Osteoblast (primary cell): ENCODE data around the gene PTH1R. TPM values are rescaled to one million over a fixed set of nuclear protein-coding genes. Genes with fewer than 3 reads are reported as not detected.

Source experiments
- DNase-seq: peaks from one replicate; pipeline ENCODE4 v3.0.0; 2011; ENCODE audit warnings: low spot score, mixed read lengths; ENCODE audit not compliant: insufficient read length; ENCODE audit errors: missing footprints
- H2AFZ ChIP-seq: 2 replicates; pipeline ENCODE4 v1.6.0; 2011; ENCODE audit warnings: mild to moderate bottlenecking, low read length
- H3K27ac ChIP-seq: 2 replicates; pipeline ENCODE4 v1.5.1; 2011; ENCODE audit warnings: mild to moderate bottlenecking, low read depth, low read length, moderate library complexity
- H3K27me3 ChIP-seq: 2 replicates; pipeline ENCODE4 v1.6.0; 2012; ENCODE audit warnings: mild to moderate bottlenecking, control low read depth, inconsistent platforms, low read length, moderate library complexity; ENCODE audit not compliant: insufficient read depth
- H3K36me3 ChIP-seq: 2 replicates; pipeline ENCODE4 v1.5.1; 2011; ENCODE audit warnings: mild to moderate bottlenecking, low read length, control low read depth, moderate library complexity; ENCODE audit not compliant: insufficient read depth
- H3K4me1 ChIP-seq: 2 replicates; pipeline ENCODE4 v1.5.1; 2011; ENCODE audit warnings: mild to moderate bottlenecking, low read length, control low read depth, moderate library complexity; ENCODE audit not compliant: insufficient read depth
- H3K4me2 ChIP-seq: 2 replicates; pipeline ENCODE4 v1.6.0; 2011; ENCODE audit warnings: mild to moderate bottlenecking, low read length; ENCODE audit not compliant: insufficient read depth
- H3K4me3 ChIP-seq: fragments of 200-600 bp; sonication (generic); 3 replicates; pipeline ENCODE4 v1.5.1; 2012; ENCODE audit warnings: mild to moderate bottlenecking, low read length, inconsistent platforms; ENCODE audit not compliant: insufficient read depth
- H3K79me2 ChIP-seq: 2 replicates; pipeline ENCODE4 v1.6.0; 2012; ENCODE audit warnings: mild to moderate bottlenecking, low read length, control low read depth, inconsistent platforms; ENCODE audit not compliant: insufficient read depth
- H3K9me3 ChIP-seq: 2 replicates; pipeline ENCODE4 v1.5.1; 2011; ENCODE audit warnings: low read depth, low read length, control low read depth
- H4K20me1 ChIP-seq: 2 replicates; pipeline ENCODE4 v1.6.0; 2012; ENCODE audit warnings: mild to moderate bottlenecking, low read length, control low read depth; ENCODE audit not compliant: insufficient read depth
- CTCF ChIP-seq: IDR thresholded peaks from 2 replicates; pipeline ENCODE4 v1.5.1; 2011; ENCODE audit warnings: mild to moderate bottlenecking, low read depth, low read length, moderate library complexity; ENCODE audit errors: extremely low read depth
- total RNA-seq: library from RNA; depleted of rRNA; stranded (reverse); fragments of >200 nt; gene quantifications from 2 replicates; pipeline ENCODE4 v1.2.3, GENCODE V29; 2012

PTH1R gene
- total RNA-seq, 1 donor, result 0.36 TPM

DNA sequence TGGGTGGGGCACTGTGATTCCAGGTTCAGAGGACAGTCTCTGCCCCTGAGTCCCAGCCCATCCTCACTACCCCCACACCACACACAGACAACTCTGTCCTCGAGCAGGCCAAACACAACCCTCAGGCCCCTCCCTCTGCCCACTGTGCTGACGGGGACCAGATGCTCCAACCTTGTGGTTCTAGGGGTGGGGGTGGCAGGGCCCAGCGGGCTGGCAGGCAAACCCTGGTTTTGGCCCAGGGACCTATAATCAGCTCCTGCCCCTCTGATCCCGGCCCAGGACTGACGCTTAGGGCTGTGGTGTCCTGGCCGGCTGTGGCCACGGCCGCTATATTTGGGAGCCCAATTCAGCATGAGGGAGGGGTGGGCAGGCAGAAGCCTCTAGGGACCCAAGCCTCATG lies 9.2 kb upstream of the PTH1R start:
- Histone ChIP-seq H3K27ac (no peak overlapping the region), H3K4me1 (peaks cover 6% of the 10 kb centered on the region), H3K27me3 (peaks cover 27% of the 10 kb centered on the region), H3K4me2 (no peak overlapping the region), H4K20me1 (no peaks in the 10 kb centered on the region), H3K79me2 (no peaks in the 10 kb centered on the region), H2AFZ (no peak overlapping the region), H3K4me3 (no peak overlapping the region), H3K9me3 (no peaks in the 10 kb centered on the region), H3K36me3 (no peaks in the 10 kb centered on the region)
- DNase-seq, result no peak
- TF ChIP-seq CTCF, result no peak

- Histone ChIP-seq H3K27ac (no peak overlapping the region), H3K4me3 (no peak overlapping the region), H3K79me2 (no peaks in the 10 kb centered on the region), H3K36me3 (no peaks in the 10 kb centered on the region), H3K27me3 (peaks cover 27% of the 10 kb centered on the region), H4K20me1 (no peaks in the 10 kb centered on the region), H3K9me3 (no peaks in the 10 kb centered on the region), H2AFZ (no peak overlapping the region), H3K4me2 (no peak overlapping the region), H3K4me1 (peaks cover 6% of the 10 kb centered on the region)
- no peak for DNase-seq
- no peak for TF ChIP-seq CTCF
Measured at GRCh38 chr3:46868948-46869347, 8.6 kb upstream of the PTH1R start.

DNA sequence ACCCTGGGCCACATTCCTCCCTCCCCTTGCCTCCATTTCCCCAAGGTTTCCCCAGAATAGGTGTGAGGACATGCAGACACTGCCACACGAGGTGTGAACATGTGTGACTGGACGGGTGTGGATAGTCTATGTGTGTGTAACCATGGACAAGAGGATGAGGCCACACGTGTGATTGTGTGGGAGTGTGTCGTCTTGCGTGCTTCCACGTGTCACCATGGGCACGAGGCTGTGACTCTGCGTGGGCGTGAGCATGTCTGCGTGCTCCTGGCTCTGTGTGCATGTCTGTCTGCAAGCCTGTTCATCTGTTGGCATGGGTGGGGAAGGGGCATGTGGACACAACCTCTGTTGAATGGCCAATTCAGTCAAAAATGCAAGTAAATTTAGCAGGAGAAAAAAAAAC lies 8.1 kb upstream of the PTH1R start:
- Histone ChIP-seq H3K27me3 (peaks cover 27% of the 10 kb centered on the region), H3K4me2 (no peak overlapping the region), H4K20me1 (no peaks in the 10 kb centered on the region), H3K27ac (no peak overlapping the region), H3K36me3 (no peaks in the 10 kb centered on the region), H3K4me3 (no peak overlapping the region), H2AFZ (no peak overlapping the region), H3K4me1 (peaks cover 6% of the 10 kb centered on the region), H3K79me2 (no peaks in the 10 kb centered on the region), H3K9me3 (no peaks in the 10 kb centered on the region)
- DNase-seq, result no peak
- no peak for TF ChIP-seq CTCF

DNA sequence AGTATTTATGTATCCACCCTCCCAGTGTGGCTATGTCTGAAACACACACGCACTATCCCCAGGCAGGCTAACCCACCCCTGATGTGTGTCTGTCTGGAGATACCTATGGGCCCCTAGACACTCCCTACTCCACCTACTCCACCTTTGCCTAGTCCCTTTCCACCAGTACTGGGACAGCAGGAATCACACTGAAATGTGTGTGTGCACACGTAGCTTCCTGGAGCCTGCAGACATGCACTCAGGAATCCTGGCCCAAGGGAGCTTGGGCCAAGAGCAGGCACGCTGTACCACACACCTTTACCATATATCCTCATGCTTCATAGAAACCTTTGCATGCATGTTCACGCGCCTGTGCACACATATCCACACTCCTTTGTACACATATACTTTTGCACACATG lies 6.9 kb upstream of the PTH1R start:
- TF ChIP-seq CTCF, result no peak
- DNase-seq, result no peak
- H2AFZ ChIP-seq, result no peak overlapping the region
- H3K4me1 ChIP-seq, result peaks cover 6% of the 10 kb centered on the region
- H3K79me2 ChIP-seq, result no peaks in the 10 kb centered on the region
- no peak overlapping the region for H3K27ac ChIP-seq
- H3K36me3 ChIP-seq, result no peaks in the 10 kb centered on the region
- H3K27me3 ChIP-seq, result peaks cover 22% of the 10 kb centered on the region
- no peak overlapping the region for H3K4me2 ChIP-seq
- no peak overlapping the region for H3K4me3 ChIP-seq
- H4K20me1 ChIP-seq, result no peaks in the 10 kb centered on the region
- H3K9me3 ChIP-seq, result no peaks in the 10 kb centered on the region
